Esophagus muscularis mucosa (tissue), 4 donors: ENCODE measurements around the gene NKAIN4. TPM values are rescaled to one million over a fixed set of nuclear protein-coding genes. Genes with fewer than 3 reads are reported as not detected.

Experiments
- DNase-seq: peaks from one replicate; pipeline ENCODE4 v3.0.0-alpha.2; 2017; ENCODE audit errors: extremely low spot score
- H3K27ac ChIP-seq, 4 donors: fragments of 200-600 bp; sonication (generic); replicated peaks in 1 of 4; 1 replicate in 3 of 4; 2 replicates in 1 of 4; pipeline ENCODE4 v1.5.1; 2016 to 2019; ENCODE audit warnings: mild to moderate bottlenecking in 1 of 4
- H3K27me3 ChIP-seq, 4 donors: fragments of 200-600 bp; sonication (generic); one replicate each; pipeline versions ENCODE4 v1.5.1 to v1.6.0; 2016 to 2019
- H3K36me3 ChIP-seq, 4 donors: fragments of 200-600 bp; sonication (generic); one replicate each; pipeline ENCODE4 v1.5.1; 2016 to 2019
- H3K4me1 ChIP-seq, 4 donors: fragments of 200-600 bp; sonication (generic); one replicate each; pipeline ENCODE4 v1.5.1; 2016 to 2019
- H3K4me3 ChIP-seq, 4 donors: fragments of 200-600 bp; sonication (generic); 1 replicate in 2 of 4; 2 replicates in 2 of 4; pipeline ENCODE4 v1.5.1; 2016 to 2019; ENCODE audit warnings: mild to moderate bottlenecking in 4 of 4, moderate library complexity in 1 of 4
- H3K9me3 ChIP-seq, 4 donors: fragments of 200-600 bp; sonication (generic); 1 replicate in 3 of 4; 2 replicates in 1 of 4; pipeline ENCODE4 v1.5.1; 2016 to 2019
- EP300 ChIP-seq: sonication (generic); formaldehyde crosslinking; IDR thresholded peaks from one replicate; pipeline ENCODE4 v1.6.1; 2017; ENCODE audit warnings: antibody characterized with exemption
- POLR2A ChIP-seq: fragments of 450-650 bp; IDR thresholded peaks from one replicate; pipeline ENCODE4 v1.6.1; 2017; ENCODE audit warnings: antibody characterized with exemption, moderate library complexity, mild to moderate bottlenecking, low read depth
- POLR2AphosphoS5 ChIP-seq, 2 donors: sonication (generic); formaldehyde crosslinking; IDR thresholded peaks; one replicate each; pipeline ENCODE4 v1.6.1; 2017; ENCODE audit warnings: antibody characterized with exemption in 2 of 2
- WGBS: methylation state at CpG from one replicate; pipeline ENCODE4 v1.1.5; 2018; 5-methylcytosine and 5-hydroxymethylcytosine counted together
- intact Hi-C: fragments of 100-400 bp; cut with DNase I; formaldehyde crosslinking; loops from one replicate; pipeline ENCODE4 v1.15.1; 2023
- total RNA-seq, 4 donors: library from RNA; depleted of rRNA; stranded (reverse); fragments of >200 nt; gene quantifications; one replicate each; pipeline versions ENCODE4 v1.1.0 to v1.2.1, GENCODE V29; 2016
- TF ChIP-seq, protein P1 (sequence below), 3 experiments: fragments of 200-600 bp in 2 of 3; fragments of 450-650 bp in 1 of 3; sonication (generic) in 2 of 3; IDR thresholded peaks; one replicate each; pipeline ENCODE4 v1.5.1; 2017 to 2019; ENCODE audit warnings: antibody characterized with exemption in 3 of 3, mild to moderate bottlenecking in 2 of 3, moderate library complexity in 1 of 3

The NKAIN4 gene
- total RNA-seq, 4 donors from 2014 or later: 0.17 to 0.45 TPM; not detected in 2

DNA sequence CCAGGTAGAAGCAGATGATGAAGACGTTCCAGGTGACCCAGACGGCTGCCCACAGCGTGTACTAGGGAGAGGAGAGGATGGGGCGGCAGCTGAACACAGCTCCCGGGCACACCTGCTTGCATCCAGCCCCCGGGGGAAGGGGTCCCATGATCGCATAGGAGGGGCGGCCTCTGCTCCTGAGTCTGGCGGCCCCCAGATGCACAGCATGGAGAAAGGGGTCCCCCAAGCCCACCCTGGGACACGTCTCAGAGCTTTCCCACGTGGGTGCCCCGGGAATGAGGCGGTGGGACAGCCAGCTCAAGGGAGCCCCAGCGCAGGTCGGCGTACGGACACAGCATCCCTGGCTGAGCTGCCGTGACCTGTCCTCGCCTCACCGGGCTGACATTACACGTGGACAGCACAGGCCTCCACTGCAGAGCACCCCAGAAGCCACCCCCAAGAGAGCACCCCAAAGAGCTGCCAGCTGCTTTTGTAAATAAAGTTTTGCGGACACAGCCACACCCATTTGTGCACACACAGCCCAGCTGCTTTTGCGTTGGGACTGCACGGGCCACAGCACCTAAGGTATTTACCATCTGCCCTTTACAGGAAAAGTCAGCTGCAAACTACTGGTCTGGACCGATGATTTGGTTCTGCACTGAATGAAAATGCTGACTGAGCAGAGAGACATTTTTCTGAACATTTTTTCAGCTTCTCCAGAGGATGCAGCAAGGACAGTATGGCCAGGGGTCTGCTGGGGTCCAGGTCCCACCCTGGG lies 5.2 kb downstream of the NKAIN4 start:
- Histone ChIP-seq H3K27ac (no peak overlapping the region), H3K27me3 (peaks cover 0 to 97% (median 17%) of the 10 kb centered on the region in 4 donors)

DNA sequence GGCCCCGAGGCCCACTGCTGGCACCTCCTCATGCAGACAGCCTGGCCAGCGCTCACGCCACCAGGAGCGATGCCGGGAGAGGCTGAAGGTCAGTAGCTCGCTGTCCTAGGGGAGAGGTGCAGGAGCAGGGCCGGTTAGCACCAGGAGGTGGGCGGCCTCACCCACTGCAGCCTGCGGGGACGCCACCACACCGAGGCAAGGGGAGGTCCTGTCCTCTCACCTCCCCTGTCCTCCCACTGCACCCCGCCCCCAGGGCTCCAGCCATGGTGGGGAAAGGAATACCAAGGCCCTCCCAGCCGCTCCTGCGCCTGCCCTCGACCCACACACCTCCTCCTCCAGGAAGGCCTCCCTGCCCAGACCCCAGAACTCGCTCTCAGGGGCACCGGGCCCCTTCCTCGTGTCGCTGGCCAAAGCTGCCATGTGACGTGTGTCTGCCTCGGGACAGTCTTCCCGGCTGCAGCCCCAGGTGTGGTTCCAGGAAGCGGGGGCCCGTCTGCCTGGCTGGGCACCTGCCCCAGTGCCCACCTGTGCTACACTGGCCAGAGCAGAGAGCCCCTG lies 6.5 kb downstream of the NKAIN4 start:
- peaks cover 0 to 97% (median 5%) of the 10 kb centered on the region in 4 donors for H3K27me3 ChIP-seq
- peaks cover 0 to 4% (median under 1%) of the 10 kb centered on the region in 4 donors for H3K4me1 ChIP-seq
- 65% methylated on average over 10 of the region's 24 CpGs for WGBS
- DNase-seq: no peak
- no peaks in the 10 kb centered on the region for H3K36me3 ChIP-seq
- TF ChIP-seq POLR2A (no peak), POLR2AphosphoS5 (IDR thresholded peaks at IDR 0.05) (no peak), EP300 (no peak)
- TF ChIP-seq, protein P1, sequence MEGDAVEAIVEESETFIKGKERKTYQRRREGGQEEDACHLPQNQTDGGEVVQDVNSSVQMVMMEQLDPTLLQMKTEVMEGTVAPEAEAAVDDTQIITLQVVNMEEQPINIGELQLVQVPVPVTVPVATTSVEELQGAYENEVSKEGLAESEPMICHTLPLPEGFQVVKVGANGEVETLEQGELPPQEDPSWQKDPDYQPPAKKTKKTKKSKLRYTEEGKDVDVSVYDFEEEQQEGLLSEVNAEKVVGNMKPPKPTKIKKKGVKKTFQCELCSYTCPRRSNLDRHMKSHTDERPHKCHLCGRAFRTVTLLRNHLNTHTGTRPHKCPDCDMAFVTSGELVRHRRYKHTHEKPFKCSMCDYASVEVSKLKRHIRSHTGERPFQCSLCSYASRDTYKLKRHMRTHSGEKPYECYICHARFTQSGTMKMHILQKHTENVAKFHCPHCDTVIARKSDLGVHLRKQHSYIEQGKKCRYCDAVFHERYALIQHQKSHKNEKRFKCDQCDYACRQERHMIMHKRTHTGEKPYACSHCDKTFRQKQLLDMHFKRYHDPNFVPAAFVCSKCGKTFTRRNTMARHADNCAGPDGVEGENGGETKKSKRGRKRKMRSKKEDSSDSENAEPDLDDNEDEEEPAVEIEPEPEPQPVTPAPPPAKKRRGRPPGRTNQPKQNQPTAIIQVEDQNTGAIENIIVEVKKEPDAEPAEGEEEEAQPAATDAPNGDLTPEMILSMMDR (IDR thresholded peaks at IDR 0.05): no peak
- H3K9me3 ChIP-seq: no peaks in the 10 kb centered on the region
- H3K4me3 ChIP-seq: no peak overlapping the region
- no peak overlapping the region for H3K27ac ChIP-seq
- intact Hi-C loops: no loop called here

More for the DNA sequence above, 5.2 kb downstream of the NKAIN4 start:
- H3K4me3 ChIP-seq: no peak overlapping the region
- TF ChIP-seq POLR2A (no peak), EP300 (no peak), POLR2AphosphoS5 (IDR thresholded peaks at IDR 0.05) (no peak)
- TF ChIP-seq, protein P1 (IDR thresholded peaks at IDR 0.05): no peak
- no peaks in the 10 kb centered on the region for H3K36me3 ChIP-seq
- no peak for DNase-seq
- intact Hi-C loops: no loop called here
- H3K9me3 ChIP-seq: no peaks in the 10 kb centered on the region
- WGBS: 78% methylated on average over 19 of the region's 25 CpGs
- H3K4me1 ChIP-seq: peaks cover 9 to 17% (median 13%) of the 10 kb centered on the region in 4 donors

DNA sequence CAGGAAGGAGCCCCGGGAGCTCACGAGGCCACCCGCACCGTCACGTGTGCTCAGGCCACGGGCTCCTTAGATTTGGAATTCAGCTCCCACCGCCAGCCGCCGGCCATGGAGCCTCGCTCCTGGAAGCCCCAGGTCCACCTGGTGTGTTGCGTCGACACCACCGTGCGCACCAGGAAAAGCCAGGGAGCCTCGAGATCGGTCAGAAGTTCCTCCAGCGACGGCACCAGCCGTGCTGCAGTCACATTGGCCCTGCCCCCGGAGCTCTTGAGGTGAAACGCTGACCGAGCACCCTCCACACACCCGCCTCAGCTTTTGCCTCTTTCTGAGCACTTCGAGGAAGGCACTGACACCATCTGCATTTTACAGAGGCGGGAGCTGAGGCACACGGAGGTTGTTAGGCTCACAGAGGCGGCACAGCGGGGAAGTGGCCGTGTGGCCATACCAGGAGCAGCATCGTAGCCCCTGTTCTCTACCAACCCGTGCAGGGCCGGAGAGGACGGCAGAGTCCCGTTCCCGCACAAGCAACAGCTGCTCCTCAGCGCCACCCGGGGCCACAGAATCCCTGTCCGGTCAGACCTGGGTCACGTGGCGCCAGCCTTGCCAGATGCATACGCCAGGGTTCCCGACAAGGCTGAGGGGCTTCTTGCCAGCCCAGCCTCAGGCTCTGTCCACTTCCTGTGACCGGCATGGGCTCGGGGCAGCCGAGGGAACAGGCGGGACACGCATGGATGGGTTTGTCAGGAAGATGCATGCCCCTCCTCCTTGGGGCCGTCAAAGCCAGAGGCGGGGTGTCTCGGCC lies 7.6 kb downstream of the NKAIN4 start:
- Histone ChIP-seq H3K36me3 (no peaks in the 10 kb centered on the region), H3K4me1 (peaks cover 0 to 4% (median 0%) of the 10 kb centered on the region in 4 donors), H3K27ac (no peak overlapping the region), H3K4me3 (no peak overlapping the region), H3K27me3 (peaks cover 0 to 97% (median 0%) of the 10 kb centered on the region in 4 donors), H3K9me3 (no peaks in the 10 kb centered on the region)
- TF ChIP-seq, protein P1 (IDR thresholded peaks at IDR 0.05): no peak
- TF ChIP-seq EP300 (no peak), POLR2AphosphoS5 (IDR thresholded peaks at IDR 0.05) (no peak), POLR2A (no peak)
- WGBS: 68% methylated on average over 23 of the region's 50 CpGs
- intact Hi-C loops: no loop called here
- DNase-seq: no peak

DNA sequence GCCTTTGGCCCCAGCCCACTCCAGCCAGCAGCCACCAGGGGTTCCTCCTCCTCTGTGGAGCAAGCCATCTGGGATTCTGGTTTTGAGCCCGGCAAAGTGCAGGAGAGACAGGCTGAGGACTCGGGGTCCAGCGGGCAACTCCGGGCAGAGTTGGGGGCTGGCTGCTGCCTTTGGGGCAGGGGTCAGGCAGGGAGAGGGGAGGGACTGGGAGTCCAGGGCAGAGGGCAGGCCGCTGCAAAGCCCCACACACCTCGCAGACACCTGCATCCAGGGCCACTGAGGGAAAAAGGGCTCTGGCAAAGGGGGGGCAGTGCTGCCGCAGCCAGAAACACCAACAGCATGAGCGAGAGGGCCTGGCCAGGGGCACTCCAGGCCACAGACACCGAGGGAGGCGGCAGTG lies 9.8 kb downstream of the NKAIN4 start:
- no peak for TF ChIP-seq POLR2AphosphoS5 (IDR thresholded peaks at IDR 0.05)
- TF ChIP-seq, protein P1 (IDR thresholded peaks at IDR 0.05): no peak
- no peak for TF ChIP-seq EP300
- TF ChIP-seq POLR2A: no peak
- intact Hi-C loops: no loop called here
- Histone ChIP-seq H3K36me3 (no peaks in the 10 kb centered on the region), H3K27ac (no peak overlapping the region), H3K4me3 (no peak overlapping the region), H3K27me3 (peaks cover 0 to 91% (median 0%) of the 10 kb centered on the region in 4 donors), H3K4me1 (peaks cover 0 to 4% (median 0%) of the 10 kb centered on the region in 4 donors), H3K9me3 (no peaks in the 10 kb centered on the region)
- 90% methylated on average over 5 of the region's 10 CpGs for whole genome bisulfite sequencing
- DNase-seq: no peak
